ENCODE measurements around the gene NXPH3.

NXPH3 gene

DNA sequence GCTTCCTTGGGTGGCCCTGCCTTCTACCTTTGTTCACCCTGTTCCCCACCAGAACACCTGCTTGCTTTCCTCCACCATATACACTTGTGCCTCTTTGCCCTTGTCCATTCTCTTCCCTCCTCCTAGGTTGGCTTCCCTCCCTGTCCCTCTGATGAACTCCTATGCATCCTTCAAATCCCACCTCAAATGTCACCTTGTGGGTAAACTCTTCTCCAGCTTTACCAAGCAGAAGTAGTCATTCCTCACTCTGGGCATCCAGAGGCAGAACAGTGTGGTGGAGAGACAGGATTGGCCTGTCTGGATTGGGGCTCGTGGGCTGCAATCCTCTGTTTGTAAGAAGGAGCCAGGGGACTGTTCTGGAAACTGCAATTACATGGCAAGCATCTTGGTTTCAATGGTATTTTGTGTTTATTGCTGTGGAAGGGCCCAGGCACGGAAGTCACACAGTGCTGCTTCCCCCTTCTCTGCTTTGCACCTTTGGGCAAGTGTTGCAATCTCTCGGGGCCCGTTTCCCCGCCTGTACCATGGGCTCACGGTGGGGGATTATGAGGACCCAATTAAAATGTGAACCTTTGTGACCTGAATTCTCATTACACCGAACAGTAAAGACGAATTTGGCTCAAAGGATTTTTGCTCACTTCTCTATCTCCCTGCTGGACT lies 21.9 kb upstream of the NXPH3 start:
- intact Hi-C loops (cut with DNase I) = no loop called here

DNA sequence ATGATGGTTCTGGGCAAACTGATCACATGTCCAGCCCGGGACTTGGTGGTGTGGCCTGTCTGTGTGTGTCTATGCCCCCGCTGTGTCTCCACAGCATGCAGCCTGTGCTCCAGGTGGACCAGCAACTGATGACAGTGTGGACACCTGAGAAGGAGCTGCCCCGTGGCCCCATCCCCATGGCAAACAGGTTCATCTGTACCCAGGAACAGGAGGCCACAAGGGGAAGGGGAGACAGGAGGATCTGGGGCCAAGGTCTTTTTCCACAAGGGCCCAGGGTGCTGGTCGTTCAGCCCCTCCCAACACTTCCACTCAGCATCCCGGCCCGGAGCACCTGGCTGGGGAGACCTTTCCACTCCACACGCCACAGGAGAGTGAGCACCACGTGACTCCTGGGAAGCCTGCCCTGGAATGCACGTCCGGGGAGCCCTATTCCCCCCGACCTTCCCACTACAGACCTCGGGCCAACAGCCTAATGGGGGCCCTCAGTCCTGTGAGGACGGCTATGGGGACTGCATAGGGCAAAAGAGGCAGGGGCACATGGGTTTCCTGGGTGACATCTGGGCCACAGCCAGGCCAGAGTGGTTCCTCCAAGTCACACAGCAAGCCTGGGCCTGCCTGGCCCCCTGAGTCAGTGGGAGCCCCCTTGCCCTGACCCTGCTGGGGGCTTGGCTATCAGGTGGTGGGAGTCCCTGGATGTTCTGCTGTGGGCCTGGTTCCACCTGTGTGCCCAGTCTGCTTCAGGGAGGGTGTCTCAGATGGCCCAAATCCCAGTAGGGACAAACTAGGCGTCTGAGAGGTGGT lies 20.8 kb upstream of the NXPH3 start:
- intact Hi-C loops (cut with DNase I) = loop anchor here (5.0 kb wide), 1 partner anchor 148 kb away; no protein-coding TSS in a partner anchor
- DNase-seq = peak in 1 of 10 donors; percentile 79

More for the DNA sequence above, 21.9 kb upstream of the NXPH3 start:
- peak in 1 of 10 donors; percentile 49 for DNase-seq

DNA sequence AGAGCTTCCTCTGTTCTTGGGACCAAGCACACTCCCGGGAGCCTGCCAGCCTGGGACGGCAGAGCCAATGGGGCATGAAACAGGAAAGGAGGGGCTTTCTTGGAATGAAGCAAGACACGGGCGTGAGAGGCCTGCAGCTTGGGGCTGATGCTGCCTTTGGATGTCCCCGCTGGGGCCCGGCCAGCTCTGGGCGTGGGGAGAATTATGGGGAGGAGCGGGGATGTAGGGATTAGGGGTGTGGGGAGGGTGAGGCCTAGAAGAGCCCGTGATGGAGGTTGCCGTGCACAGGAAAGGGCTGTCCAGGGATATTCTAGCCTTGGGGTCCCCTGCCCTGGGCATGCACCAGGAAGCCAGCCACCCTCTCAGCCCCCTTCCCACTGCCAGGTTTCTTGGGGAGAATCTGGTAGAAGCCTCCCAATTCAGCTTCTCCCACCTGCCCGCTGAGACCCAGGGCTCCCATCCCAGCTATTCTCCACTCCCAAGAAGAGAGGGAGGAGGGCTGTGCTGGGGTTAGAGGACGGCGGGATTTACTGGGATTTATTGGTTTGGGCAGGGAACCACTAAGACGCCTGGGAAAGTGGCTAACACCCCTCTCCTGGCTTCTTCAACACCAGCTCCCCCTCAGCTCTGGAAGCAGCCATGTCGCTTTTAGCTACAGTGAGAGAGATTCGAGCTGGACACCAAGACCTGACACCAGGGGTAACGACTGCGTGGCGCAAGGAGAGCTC lies 20.0 kb upstream of the NXPH3 start:
- peak in 1 of 10 donors; percentile 43 for DNase-seq

DNA sequence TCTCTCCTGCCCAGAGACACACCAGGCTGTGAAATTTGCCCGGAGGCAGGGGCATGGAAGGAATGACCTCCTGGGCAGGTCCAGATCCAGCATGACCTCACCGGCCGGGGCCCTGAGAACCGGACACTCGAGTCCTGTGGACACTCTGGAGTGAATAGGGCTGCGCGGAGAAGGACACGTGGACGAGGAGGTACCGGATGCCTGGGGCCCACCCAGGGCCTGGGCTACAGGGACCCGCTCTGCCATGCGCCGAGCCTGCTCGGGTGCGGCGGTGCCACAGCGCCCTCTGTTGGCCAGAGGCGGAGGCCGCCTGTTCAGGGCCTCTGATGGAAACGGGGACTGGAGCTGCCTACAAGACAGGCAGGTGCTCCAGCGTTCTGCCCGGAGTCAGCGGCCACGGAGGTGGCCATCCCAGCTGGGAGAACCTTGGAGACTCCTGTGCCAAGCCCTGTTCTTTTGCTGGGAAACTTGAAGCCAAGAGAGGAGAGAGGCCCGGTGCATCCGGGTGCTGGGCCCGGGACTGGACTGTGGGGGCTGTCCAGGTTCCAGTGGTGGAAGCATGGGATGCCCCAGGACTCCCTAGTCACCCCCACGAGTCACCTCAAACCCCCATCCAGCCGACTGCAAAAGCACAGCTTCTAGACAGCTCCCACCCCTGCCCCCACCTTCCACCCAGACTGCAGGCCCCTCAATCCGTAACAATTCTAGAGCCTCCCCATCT lies 19.3 kb upstream of the NXPH3 start:
- peak; percentile 68 to 98 (median 83) for DNase-seq
- intact Hi-C loops (cut with DNase I) = loop anchor here (1.0 to 5.0 kb wide), 3 partner anchors 60 to 149 kb away; no protein-coding TSS in a partner anchor

More for the DNA sequence above, 20.0 kb upstream of the NXPH3 start:
- intact Hi-C loops (cut with DNase I) = loop anchor here (1.0 to 5.0 kb wide), 3 partner anchors 59 to 148 kb away; no protein-coding TSS in a partner anchor

DNA sequence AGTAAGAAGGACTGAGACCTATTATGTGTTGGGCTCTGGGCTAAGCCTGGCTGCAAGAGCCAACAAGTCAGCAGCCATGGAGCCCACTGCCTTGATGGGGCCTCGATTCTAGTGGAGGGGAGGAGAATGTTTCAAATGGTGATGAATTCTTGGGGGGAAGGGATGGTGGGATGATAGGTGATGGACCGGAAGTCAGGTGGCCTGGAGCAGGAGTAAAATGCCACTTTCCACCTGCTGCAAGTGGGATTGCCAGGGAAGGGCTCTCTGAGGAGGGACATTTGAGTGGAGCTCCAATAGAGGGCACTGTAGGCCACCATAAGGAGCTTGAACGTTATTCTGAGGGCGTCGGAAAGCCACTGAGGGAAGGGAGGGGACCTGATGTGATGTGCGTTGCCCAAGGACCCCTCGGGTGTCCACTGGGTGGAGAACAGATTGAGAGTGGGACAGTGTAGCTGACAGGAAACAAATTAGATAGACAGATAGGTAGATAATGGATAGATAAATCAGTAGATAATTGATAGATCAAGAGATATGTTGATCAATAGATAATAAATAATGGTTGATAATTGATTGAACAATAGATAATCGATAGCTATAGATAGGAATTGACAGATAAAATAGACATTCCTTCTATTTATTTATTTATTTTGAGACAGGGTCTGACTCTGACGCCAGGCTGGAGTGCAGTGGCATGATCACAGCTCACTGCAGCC lies 18.2 kb upstream of the NXPH3 start:
- intact Hi-C loops (cut with DNase I) = loop anchor here (2.0 to 5.0 kb wide), 2 partner anchors 123 to 150 kb away; no protein-coding TSS in a partner anchor
- DNase-seq = peak in 3 of 10 donors; percentile 34 to 72 (median 60)

DNA sequence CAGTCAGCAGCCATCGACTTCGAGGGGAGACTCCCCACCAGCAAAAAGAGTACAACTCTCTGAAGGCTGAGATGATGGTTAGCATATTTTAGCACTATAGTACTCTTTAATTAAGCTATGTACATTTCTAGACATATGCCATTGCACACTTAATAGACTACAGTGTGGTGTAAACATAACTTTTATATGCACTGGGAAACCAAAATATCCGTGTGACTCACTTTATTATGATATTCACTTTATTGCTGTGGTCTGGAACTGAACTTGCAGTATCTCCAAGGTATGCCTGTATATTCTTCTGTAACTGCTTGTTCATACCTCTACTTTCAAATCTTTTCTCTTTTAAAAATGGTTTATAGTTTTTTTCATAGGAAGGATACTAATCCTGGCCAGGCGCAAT lies 11.0 kb upstream of the NXPH3 start:
- intact Hi-C loops (cut with DNase I) = loop anchor here (5.0 to 10.0 kb wide), 4 partner anchors 220 to 430 kb away; partner anchors contain the start of genes DLX3 and KAT7
- DNase-seq = no peak

DNA sequence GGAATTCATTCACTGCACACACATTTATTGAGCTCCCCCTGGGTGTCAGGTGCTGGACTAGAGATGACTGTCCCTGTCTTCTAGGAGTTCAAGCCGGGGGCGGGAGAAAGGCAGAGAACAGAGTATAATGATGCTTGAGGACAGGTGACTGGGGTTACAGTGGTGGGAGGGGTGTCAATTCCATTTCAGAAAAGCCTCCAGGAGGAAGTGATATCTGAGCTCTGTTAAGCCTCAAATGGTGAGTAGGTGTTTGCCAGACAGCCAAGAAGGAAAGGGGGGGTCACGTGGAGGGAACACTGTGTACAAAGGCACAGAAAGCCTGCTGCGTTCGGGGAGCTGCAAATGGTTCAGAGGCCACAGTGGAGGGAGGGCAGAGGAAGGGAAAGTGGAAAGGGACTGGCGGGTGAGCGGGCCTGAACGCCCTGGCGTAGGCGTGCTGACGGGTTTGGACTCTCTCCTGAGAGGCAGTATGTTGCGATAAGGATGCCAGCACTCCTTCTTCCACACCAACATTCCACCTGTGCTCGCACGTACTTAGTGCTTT lies 9.7 kb upstream of the NXPH3 start:
- peak; percentile 34 to 92 (median 58) for DNase-seq
- intact Hi-C loops (cut with DNase I) = loop anchor here (5.0 to 10.0 kb wide), 3 partner anchors 219 to 429 kb away; partner anchors contain the start of genes DLX3 and KAT7

DNA sequence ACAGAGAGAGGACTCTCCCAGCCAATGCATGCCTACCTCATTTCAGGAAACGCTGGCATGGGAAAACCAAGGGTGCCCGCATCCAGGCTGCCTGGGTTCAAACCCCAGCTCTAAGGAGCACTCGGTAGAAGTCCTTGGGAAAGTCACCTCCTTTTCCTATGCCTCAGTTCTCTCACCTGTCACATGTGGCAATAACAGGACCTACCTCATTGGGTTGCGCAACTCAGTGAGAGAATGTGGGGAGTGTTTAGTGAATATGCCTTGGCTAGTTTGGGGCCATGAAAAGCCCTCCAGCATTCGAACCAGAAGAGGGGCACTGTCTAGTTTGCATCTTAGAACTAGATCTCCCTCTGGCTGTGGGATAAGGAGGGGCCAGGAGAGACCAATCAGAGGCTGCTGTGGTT lies 9.0 kb upstream of the NXPH3 start:
- peak in 3 of 10 donors; percentile 24 to 70 (median 59) for DNase-seq
- intact Hi-C loops (cut with DNase I) = loop anchor here (5.0 to 10.0 kb wide), 3 partner anchors 218 to 428 kb away; partner anchors contain the start of genes DLX3 and KAT7

DNA sequence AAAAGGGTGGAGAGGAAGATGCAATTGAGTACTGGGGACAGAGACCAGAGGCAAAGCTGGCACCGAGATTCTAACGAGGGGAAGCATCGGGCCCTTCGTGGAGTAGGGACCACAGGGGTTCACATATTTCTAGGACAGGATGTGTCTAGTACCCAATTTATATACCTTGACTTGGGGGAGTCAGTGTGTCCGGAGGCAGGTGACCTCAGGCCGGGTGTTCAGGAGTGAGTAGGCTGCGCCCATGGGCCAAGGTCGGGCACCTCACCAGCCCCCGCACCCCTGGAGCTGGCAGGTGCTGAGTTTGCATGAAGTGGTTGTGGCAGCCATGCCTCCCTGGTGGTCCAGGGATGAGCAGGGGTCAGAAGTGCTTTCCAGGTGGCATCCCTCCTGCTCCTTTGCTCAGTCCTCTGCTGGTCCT lies 8.6 kb upstream of the NXPH3 start:
- peak in 3 of 10 donors; percentile 47 to 81 (median 69) for DNase-seq
- intact Hi-C loops (cut with DNase I) = loop anchor here (5.0 to 10.0 kb wide), 3 partner anchors 218 to 428 kb away; partner anchors contain the start of genes DLX3 and KAT7

DNA sequence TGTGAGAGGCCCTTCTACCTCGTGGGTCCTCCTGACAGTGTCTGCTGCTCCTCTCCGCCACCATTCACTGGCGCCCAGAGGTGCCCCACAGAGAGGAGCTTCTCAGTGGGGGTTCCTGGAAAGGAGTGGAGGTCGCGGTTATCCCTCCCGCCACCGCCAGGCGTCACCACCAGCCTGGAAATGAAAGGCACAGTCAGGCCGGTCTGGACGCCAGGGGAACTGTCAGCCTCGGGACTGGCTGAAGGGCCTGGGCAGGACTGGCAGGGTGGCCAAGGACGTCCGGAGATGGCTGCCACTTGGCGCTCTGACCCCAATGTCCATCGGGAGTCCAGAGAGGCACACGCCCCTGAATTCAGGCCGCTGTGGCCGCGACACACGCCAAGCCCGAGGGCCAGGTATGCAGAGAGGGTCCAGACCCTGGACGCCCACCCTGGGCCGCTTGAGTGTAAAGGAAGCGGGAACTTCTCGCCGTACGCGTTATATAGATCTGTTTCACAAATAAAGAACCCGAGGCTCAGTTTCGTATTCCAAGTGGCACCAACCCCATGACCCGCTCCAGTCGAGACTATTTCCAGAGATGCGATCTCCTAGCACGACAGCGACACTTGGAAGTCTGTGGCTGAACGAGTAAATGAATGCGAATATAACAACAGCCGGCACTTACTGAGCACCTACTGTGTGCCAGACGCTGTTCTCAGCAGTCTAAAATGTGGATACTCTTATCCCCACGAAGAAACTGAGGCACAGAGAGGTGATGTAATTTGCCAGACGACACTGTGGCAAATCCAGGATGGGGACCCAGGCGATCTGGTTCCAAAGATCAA lies 7.6 kb upstream of the NXPH3 start:
- DNase-seq = peak; percentile 74 to 98 (median 88)
- intact Hi-C loops (cut with DNase I) = loop anchor here (5.0 to 10.0 kb wide), 3 partner anchors 217 to 427 kb away; partner anchors contain the start of genes DLX3 and KAT7

DNA sequence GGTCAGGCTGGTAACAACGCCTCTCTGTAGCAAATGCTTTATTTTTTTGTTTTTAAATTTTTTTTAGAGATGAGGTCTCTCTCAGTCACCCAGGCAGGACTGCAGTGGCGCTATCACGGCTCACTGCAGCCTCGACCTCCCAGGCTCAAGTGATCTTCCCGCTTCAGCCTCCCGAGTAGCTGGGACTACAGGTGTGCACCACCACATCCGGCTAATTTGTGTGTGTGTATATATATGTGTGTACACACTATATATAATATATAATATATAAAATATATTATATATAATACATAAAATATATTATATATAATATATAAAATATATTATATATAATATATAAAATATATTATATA lies 7.0 kb upstream of the NXPH3 start:
- intact Hi-C loops (cut with DNase I) = loop anchor here (5.0 to 10.0 kb wide), 3 partner anchors 216 to 426 kb away; partner anchors contain the start of genes DLX3 and KAT7
- DNase-seq = peak in 3 of 10 donors; percentile 15 to 35 (median 27)

DNA sequence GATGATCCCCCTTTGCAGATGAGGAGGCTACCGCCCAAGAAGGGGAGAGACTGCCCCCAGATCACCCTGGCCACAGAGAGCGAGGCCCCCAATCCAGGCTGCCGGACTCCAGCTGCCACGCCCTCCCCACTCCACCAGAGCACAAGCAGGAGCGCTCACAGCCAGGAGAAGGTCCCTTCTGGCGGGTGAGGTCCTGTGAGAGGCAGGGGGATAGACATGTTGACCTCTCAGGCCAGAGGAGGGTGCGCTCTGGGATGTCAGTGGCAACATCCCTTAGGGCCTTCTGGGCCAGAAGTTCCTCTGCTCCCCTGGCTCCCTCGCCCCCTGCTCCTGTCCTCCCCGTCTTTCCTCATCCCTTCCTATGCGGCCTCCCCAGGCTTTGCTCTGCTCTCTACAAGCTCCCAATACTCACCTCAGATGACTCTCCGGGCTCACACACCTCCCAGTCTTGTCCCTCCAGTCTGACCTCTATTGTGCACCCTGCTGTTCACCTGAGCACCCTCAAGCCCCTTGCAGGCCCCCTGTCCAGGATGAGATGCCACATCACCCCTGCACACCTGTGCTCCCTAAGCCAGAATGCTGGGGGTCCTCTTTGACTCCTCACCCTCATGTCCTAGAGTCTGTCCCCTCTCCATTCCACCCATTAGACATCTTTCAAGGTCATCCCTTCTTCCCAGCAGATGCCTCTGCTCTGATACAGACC lies 5.0 kb upstream of the NXPH3 start:
- DNase-seq = peak in 1 of 10 donors; percentile 49
- intact Hi-C loops (cut with DNase I) = loop anchor here (1.0 kb wide), 1 partner anchor 125 kb away; no protein-coding TSS in a partner anchor

DNA sequence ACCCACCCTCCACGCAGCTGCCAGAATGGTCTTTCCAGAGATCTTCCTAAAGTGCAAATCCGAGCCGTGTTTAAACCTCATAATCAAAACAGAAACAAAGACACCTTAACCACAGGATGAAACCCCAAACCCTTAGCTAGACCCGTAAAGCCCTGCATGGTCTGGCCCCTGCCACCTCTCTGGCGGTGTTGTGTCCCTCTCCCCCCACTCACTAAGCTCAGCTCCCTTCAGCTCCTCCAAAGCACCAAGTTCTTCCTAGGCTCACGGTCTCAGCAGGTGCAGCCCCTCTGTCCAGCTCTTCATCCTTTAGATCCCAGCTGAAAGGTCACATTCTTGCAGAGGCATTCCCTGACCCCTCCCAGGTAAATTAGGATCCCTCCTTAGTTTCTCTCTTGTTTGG lies 4.4 kb upstream of the NXPH3 start:
- peak in 1 of 10 donors; percentile 58 for DNase-seq
- intact Hi-C loops (cut with DNase I) = no loop called here

DNA sequence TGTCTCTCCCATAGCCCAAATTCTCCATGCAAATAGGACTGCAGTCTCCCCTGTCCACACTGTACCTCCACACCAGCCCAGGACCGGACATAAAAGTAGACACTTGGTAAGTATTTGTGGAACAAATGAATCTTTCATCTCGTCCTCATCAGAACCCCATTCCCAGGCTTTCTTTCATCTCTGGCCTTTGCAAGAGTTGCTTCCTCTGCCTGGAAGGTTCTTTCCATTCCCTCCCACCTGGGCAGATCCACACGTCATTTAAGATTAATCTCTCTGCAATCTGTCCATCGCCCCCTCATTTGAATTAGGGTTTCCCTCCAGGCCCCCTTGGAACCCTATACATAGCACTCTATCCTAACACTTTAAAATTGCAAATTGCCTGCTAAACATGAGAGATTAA lies 3.9 kb upstream of the NXPH3 start:
- DNase-seq = peak in 1 of 10 donors; percentile 24
- intact Hi-C loops (cut with DNase I) = no loop called here

DNA sequence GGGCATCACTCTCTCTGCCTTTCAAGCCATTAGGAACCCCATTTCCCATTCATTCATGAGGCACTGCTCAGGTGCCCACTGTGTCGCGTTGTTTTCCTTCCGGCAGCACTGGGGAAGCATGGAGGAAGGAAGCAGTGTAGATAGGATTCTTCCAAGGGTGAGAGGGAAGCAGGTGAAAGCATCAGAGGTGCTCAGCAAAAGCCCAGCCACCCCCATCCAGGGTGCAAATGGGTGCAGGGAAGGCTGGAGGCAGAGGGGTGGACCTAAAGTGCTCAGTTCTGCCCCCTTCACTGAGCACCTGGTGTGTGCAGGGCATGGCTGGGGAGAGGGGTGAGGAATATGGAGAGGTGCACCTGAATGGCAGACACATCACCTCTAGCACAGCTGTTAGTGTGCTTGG lies 3.4 kb upstream of the NXPH3 start:
- intact Hi-C loops (cut with DNase I) = no loop called here
- DNase-seq = peak in 1 of 10 donors; percentile 66

DNA sequence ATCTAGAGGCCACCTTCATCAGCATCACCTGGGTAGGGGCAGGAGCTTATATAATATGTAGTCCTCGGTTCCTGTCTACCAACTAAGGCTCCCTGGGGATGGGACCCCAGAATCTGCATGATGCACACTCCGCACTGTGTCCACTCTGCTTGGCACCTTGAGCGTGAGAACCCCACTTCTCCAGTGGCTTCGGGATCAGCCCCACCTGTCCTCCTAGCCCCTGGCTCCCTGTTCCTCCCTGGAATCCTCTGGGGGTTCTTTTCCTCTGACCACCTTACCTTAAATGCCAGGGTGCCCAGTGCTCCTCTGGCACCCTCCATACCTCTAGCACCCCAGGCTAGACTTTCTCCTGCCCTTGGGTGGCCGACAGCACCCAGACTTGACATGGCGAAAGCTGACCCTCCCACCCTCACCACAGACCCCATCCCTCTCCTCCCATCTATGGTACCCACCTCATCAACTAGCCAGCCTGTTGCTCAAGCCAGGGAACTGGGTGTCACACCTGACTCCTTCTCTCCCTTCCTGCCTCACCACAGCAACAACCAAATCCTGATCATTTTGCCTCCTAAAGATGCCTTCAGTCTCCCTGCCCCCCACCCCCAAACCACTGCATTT lies 2.8 kb upstream of the NXPH3 start:
- intact Hi-C loops (cut with DNase I) = no loop called here

More for the DNA sequence above, 2.8 kb upstream of the NXPH3 start:
- DNase-seq = peak in 1 of 10 donors; percentile 20
